ENCODE results near the gene KRT23. TPM values are rescaled to one million over a fixed set of nuclear protein-coding genes. Genes with fewer than 3 reads are reported as not detected.

KRT23 gene
- total and polyA plus RNA-seq, 2 of the 13 experiments (the other 11 are each of a cell fraction or from before 2014, with no cell fraction given), result 24.7 to 51.1 TPM

GRCh38 chr17:40931311-40931710 is 6.1 kb downstream of the KRT23 start:
- POLR2A ChIA-PET, result interaction anchor here (0.7 to 1.4 kb wide), 2 partner anchors 10 to 15 kb away, joined by 4 read pairs; no protein-coding TSS in a partner anchor
- ATAC-seq, result no peak

More at GRCh38 chr17:40931311-40931710, 6.1 kb downstream of the KRT23 start:
- peaks cover 47% of the 10 kb centered on the region for H3K4me1 ChIP-seq (ENCODE audit: insufficient read depth, low read length)
- no peaks in the 10 kb centered on the region for H3K27me3 ChIP-seq (ENCODE audit: control insufficient read depth in 1 of 2, insufficient read depth in 2 of 2, low read length in 2 of 2)
- in situ Hi-C loops (cut with HindIII; ENCODE audit: extremely low pct_ligation_motif_present, low pct_unique_long_range_greater_than_20kb), result no loop called here
- H3K4me3 ChIP-seq (replicated peaks in 1 of 3; ENCODE audit: insufficient read depth in 1 of 3, low read depth in 2 of 3, low read length in 3 of 3), result no peak overlapping the region
- peaks cover 3% of the 10 kb centered on the region for H3K79me2 ChIP-seq (ENCODE audit: insufficient read depth, low read length)
- WGBS (ENCODE audit: low lambda C conversion rate), result 83% methylated on average over 3 of the region's 3 CpGs
- no peaks in the 10 kb centered on the region for H3K9me3 ChIP-seq (ENCODE audit: low read length)
- 0 out of 2 replicates have a peak, but pooled peaks have one; percentile 64 for TF ChIP-seq ZNF24 (IDR thresholded peaks at IDR 0.05)
- TF ChIP-seq GZF1 (CRISPR knock-in tag; IDR thresholded peaks at IDR 0.05), result no peak
- TF ChIP-seq ZBTB33 (CRISPR knock-in tag; IDR thresholded peaks at IDR 0.05), result 0 out of 2 replicates have a peak, but pooled peaks have one; percentile 23
- no peak for TF ChIP-seq SOX13 (IDR thresholded peaks at IDR 0.05)
- peak in 1 of 2 experiments; percentile 52; a peak in 1 of 4 replicates for TF ChIP-seq SOX13 (CRISPR knock-in tag; conservative IDR thresholded peaks at IDR 0.05 in 1 of 2, IDR thresholded peaks at IDR 0.05 in 1 of 2)
- TF ChIP-seq NCOR1 (IDR thresholded peaks at IDR 0.05; ENCODE audit: borderline replicate concordance, low read length), result no peak
- no peak for TF ChIP-seq UBTF (CRISPR knock-in tag; IDR thresholded peaks at IDR 0.05)
- no peak overlapping the region for H2AFZ ChIP-seq (ENCODE audit: low read length)
- peak; percentile 65 for DNase-seq (ENCODE audit: low spot score)
- no peak for FAIRE-seq
- no peak overlapping the region for H3K27ac ChIP-seq (ENCODE audit: extremely low read length, insufficient read depth, low read length)
- no peak overlapping the region for H3K4me2 ChIP-seq (ENCODE audit: low read depth, low read length)
- no peaks in the 10 kb centered on the region for H4K20me1 ChIP-seq (ENCODE audit: insufficient read depth, low read length)
- intact Hi-C loops (cut with micrococcal nuclease; ENCODE audit: unreplicated experiment), result no loop called here
- BruUV-seq (replicated peaks), result no TSS peak
- CTCF ChIA-PET (ENCODE audit: low intra/inter-chr PET ratio, low total read pairs), result no interaction called here
- no peak overlapping the region for H3K9ac ChIP-seq (ENCODE audit: insufficient read depth, low read depth, low read length)
- no peaks in the 10 kb centered on the region; a peak in 1 of 5 replicates for H3K36me3 ChIP-seq (replicated peaks in 1 of 2; ENCODE audit: control insufficient read depth in 1 of 2, insufficient read depth in 2 of 2, low read length in 2 of 2)
